ENCODE results near the gene PKD1.

DNA sequence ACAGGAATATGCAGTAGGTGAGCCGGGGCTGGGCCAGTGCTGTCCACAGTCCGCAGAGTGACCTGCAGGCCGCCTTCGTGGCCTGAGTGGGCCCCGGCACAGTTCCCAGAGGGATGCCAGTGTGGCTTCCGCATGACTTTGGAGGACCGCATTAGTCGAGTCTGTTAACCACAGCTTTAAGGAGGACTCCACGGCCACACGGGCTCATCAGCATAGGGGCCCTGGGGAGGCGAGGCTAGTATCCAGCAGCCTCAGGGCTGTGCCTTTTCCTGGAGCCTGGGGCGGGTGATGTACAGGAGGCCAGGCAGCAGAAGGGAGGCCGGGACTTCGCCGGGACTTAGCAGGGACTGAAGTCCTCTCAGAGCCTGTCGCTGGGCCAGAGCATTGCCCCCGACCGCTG, 74.7 kb downstream of the PKD1 start:
- TF ChIP-seq CTCF (IDR thresholded peaks at IDR 0.05) (no peak), POLR2AphosphoS5 (IDR thresholded peaks at IDR 0.05) (no peak)
